Gastrocnemius medialis (tissue), 4 donors: ENCODE data around the gene CHCHD3.

Experiments used
- POLR2A ChIP-seq, 2 donors: fragments of 450-650 bp; IDR thresholded peaks; one replicate each; pipeline ENCODE4 v1.6.1; 2017; ENCODE audit warnings: antibody characterized with exemption in 2 of 2, mild to moderate bottlenecking in 2 of 2, moderate library complexity in 2 of 2
- TF ChIP-seq, protein P1 (sequence below), 5 experiments: fragments of 450-650 bp in 3 of 5; fragments of 200-600 bp in 2 of 5; sonication (generic) in 2 of 5; IDR thresholded peaks in 4 of 5; conservative IDR thresholded peaks in 1 of 5; 1 replicate in 4 of 5; 2 replicates in 1 of 5; pipeline ENCODE4 v1.5.1; 2016 to 2019; ENCODE audit warnings: antibody characterized with exemption in 5 of 5, mild to moderate bottlenecking in 3 of 5, moderate library complexity in 3 of 5

DNA sequence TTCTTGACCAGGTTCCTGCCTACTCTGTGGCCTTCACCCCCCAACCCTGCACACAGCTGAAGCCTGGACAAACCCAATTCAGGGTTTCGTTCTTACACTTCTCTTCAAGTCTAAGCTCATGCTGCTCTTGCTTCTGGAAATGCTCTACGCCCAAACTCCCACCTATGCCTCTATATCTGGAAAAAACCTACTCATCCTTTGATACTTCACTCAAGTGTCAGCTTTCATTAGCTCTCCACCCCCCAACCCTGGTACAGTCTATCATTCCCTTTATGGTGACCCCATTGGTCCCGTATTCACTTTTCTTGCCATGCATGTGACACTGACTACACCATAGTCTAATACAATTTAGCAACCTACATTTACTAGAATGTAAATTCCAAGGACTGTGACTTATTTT, 284.7 kb downstream of the CHCHD3 start:
- TF ChIP-seq, protein P1, sequence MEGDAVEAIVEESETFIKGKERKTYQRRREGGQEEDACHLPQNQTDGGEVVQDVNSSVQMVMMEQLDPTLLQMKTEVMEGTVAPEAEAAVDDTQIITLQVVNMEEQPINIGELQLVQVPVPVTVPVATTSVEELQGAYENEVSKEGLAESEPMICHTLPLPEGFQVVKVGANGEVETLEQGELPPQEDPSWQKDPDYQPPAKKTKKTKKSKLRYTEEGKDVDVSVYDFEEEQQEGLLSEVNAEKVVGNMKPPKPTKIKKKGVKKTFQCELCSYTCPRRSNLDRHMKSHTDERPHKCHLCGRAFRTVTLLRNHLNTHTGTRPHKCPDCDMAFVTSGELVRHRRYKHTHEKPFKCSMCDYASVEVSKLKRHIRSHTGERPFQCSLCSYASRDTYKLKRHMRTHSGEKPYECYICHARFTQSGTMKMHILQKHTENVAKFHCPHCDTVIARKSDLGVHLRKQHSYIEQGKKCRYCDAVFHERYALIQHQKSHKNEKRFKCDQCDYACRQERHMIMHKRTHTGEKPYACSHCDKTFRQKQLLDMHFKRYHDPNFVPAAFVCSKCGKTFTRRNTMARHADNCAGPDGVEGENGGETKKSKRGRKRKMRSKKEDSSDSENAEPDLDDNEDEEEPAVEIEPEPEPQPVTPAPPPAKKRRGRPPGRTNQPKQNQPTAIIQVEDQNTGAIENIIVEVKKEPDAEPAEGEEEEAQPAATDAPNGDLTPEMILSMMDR (IDR thresholded peaks at IDR 0.05 in 4 of 5, conservative IDR thresholded peaks at IDR 0.05 in 1 of 5): no peak
- no peak for TF ChIP-seq POLR2A (IDR thresholded peaks at IDR 0.05)
